DOHH2 (cell line): ENCODE results near the gene INSIG2.

Source experiments
- H3F3A ChIP-seq: fragments of 200-600 bp; sonication (generic), shearing (Covaris generic); 2 replicates; pipeline ENCODE4 v1.6.0; 2016; ENCODE audit warnings: antibody characterized with exemption, mild to moderate bottlenecking; ENCODE audit not compliant: control insufficient read depth, insufficient read depth
- H3K27ac ChIP-seq: fragments of 200-600 bp; sonication (generic); 2 replicates; pipeline ENCODE4 v1.5.1; 2014; ENCODE audit warnings: low read depth, mild to moderate bottlenecking, low read length, moderate library complexity
- H3K27me3 ChIP-seq: fragments of 200-600 bp; sonication (generic); 2 replicates; pipeline ENCODE4 v1.6.1; 2014; ENCODE audit warnings: mild to moderate bottlenecking, low read length, mixed read lengths; ENCODE audit not compliant: control insufficient read depth
- H3K36me3 ChIP-seq: fragments of 200-600 bp; sonication (generic); 2 replicates; pipeline ENCODE4 v1.6.1; 2014; ENCODE audit warnings: mild to moderate bottlenecking, low read length, moderate library complexity, mixed read lengths; ENCODE audit not compliant: control insufficient read depth
- H3K4me1 ChIP-seq: fragments of 200-600 bp; sonication (generic); 2 replicates; pipeline ENCODE4 v1.6.1; 2014; ENCODE audit warnings: mild to moderate bottlenecking, low read length, mixed read lengths; ENCODE audit not compliant: control insufficient read depth
- H3K4me2 ChIP-seq: fragments of 200-600 bp; sonication (generic); 2 replicates; pipeline ENCODE4 v1.6.0; 2014; ENCODE audit warnings: mild to moderate bottlenecking, low read length, moderate library complexity
- H3K4me3 ChIP-seq: fragments of 200-600 bp; sonication (generic); 2 replicates; pipeline ENCODE4 v1.5.1; 2014; ENCODE audit warnings: mild to moderate bottlenecking, low read length, mixed read lengths
- H3K79me2 ChIP-seq: fragments of 200-600 bp; sonication (generic); 2 replicates; pipeline ENCODE4 v1.6.1; 2014; ENCODE audit warnings: mild to moderate bottlenecking, low read length, mixed read lengths; ENCODE audit not compliant: control insufficient read depth
- H3K9me2 ChIP-seq: fragments of 200-600 bp; sonication (generic); replicated peaks from 2 replicates; pipeline ENCODE4 v1.6.1; 2014; ENCODE audit warnings: mild to moderate bottlenecking, low read length, mixed read lengths; ENCODE audit not compliant: control insufficient read depth
- H3K9me3 ChIP-seq: fragments of 200-600 bp; sonication (generic); 2 replicates; pipeline ENCODE4 v1.6.1; 2014; ENCODE audit warnings: antibody characterized with exemption, low read length, mixed read lengths; ENCODE audit not compliant: control insufficient read depth, insufficient read depth
- H4K20me1 ChIP-seq: fragments of 200-600 bp; sonication (generic); 2 replicates; pipeline ENCODE4 v1.6.0; 2014; ENCODE audit warnings: low read depth, mild to moderate bottlenecking, antibody characterized with exemption, low read length, moderate library complexity; ENCODE audit not compliant: control insufficient read depth, insufficient read depth
- CTCF ChIP-seq: fragments of 200-600 bp; sonication (generic); IDR thresholded peaks from one replicate; pipeline ENCODE4 v1.5.1; 2014; ENCODE audit warnings: antibody characterized with exemption, mild to moderate bottlenecking, low read depth, low read length; ENCODE audit not compliant: poor library complexity, severe bottlenecking
- EZH2phosphoT487 ChIP-seq: fragments of 200-600 bp; sonication (generic); IDR thresholded peaks from 2 replicates; pipeline ENCODE4 v1.6.1; 2017; ENCODE audit warnings: borderline replicate concordance, mild to moderate bottlenecking, antibody characterized with exemption, low read length, moderate library complexity, mixed read lengths

The INSIG2 gene

GRCh38 chr2:118097657-118098056 is 9.4 kb downstream of the INSIG2 start:
- no peak overlapping the region for H3K4me3 ChIP-seq
- H3F3A ChIP-seq = no peaks in the 10 kb centered on the region
- no peaks in the 10 kb centered on the region for H3K9me2 ChIP-seq
- peaks cover 38% of the 10 kb centered on the region for H3K36me3 ChIP-seq
- 0 out of 2 replicates have a peak, but pooled peaks cover 8% of the 10 kb centered on the region for H4K20me1 ChIP-seq
- H3K4me1 ChIP-seq = peaks cover 13% of the 10 kb centered on the region
- no peaks in the 10 kb centered on the region for H3K9me3 ChIP-seq
- TF ChIP-seq EZH2phosphoT487 (no peak), CTCF (no peak)
- H3K27ac ChIP-seq = no peak overlapping the region
- H3K27me3 ChIP-seq = no peaks in the 10 kb centered on the region
- H3K79me2 ChIP-seq = peaks cover 46% of the 10 kb centered on the region
- H3K4me2 ChIP-seq = no peak overlapping the region

GRCh38 chr2:118098307-118099030 is 10.2 kb downstream of the INSIG2 start:
- no peaks in the 10 kb centered on the region for H3K27me3 ChIP-seq
- no peak overlapping the region for H3K27ac ChIP-seq
- 0 out of 2 replicates have a peak, but pooled peaks cover 8% of the 10 kb centered on the region for H4K20me1 ChIP-seq
- TF ChIP-seq EZH2phosphoT487 (no peak), CTCF (no peak)
- H3K4me1 ChIP-seq = peaks cover 12% of the 10 kb centered on the region
- peaks cover 45% of the 10 kb centered on the region for H3K79me2 ChIP-seq
- no peaks in the 10 kb centered on the region for H3F3A ChIP-seq
- no peak overlapping the region for H3K4me2 ChIP-seq
- H3K4me3 ChIP-seq = no peak overlapping the region
- H3K9me3 ChIP-seq = no peaks in the 10 kb centered on the region
- peaks cover 42% of the 10 kb centered on the region for H3K36me3 ChIP-seq
- no peaks in the 10 kb centered on the region for H3K9me2 ChIP-seq

DNA sequence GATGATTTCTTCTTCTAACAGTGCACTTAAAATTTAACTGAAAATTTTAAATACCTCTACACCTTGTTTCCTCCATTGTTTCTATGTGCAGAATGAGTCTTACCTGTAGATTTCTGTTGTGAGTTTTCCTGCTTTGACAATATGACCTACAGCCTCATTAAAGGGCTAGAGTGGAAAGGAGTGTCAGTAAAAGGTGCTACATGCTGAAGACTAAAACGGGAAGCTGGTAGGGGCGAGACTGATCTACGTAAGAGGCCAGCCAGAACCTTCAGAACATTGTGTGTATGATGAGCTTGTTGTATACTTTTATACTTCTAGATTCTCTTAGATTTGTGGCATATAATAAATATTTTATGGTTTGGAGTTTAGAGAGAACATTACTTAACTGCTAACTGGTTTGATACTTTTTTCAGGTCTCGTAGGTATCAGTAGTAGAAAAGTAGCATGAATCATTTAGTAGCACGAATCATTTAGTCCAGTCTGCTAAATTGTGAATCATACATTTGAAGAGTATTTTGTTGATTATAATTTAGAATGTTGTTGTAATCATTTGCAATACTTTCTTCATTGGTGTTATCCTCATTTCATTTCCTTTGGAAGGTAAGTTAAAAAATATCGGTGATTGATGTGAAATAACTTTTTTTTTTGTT is 14.3 kb downstream of the INSIG2 start:
- no peaks in the 10 kb centered on the region for H3K9me3 ChIP-seq
- H3K79me2 ChIP-seq = peaks cover 16% of the 10 kb centered on the region; the same call in 1 of the 2 replicates
- no peaks in the 10 kb centered on the region for H3F3A ChIP-seq
- no peak overlapping the region for H3K27ac ChIP-seq
- H3K4me3 ChIP-seq = no peak overlapping the region
- H3K27me3 ChIP-seq = no peaks in the 10 kb centered on the region
- H3K4me2 ChIP-seq = no peak overlapping the region
- peaks cover 65% of the 10 kb centered on the region for H3K36me3 ChIP-seq
- no peaks in the 10 kb centered on the region for H4K20me1 ChIP-seq
- no peak for TF ChIP-seq EZH2phosphoT487
- TF ChIP-seq CTCF = no peak
- H3K9me2 ChIP-seq = no peaks in the 10 kb centered on the region
- no peaks in the 10 kb centered on the region for H3K4me1 ChIP-seq
